Gastrocnemius medialis (tissue), 4 donors: ENCODE data around the gene CENPP.

ENCODE experiments used
- CTCF ChIP-seq, 5 experiments: fragments of 450-650 bp in 3 of 5; fragments of 200-600 bp in 2 of 5; sonication (generic) in 2 of 5; IDR thresholded peaks in 4 of 5; conservative IDR thresholded peaks in 1 of 5; 1 replicate in 4 of 5; 2 replicates in 1 of 5; pipeline ENCODE4 v1.5.1; 2016 to 2019; ENCODE audit warnings: antibody characterized with exemption in 5 of 5, mild to moderate bottlenecking in 3 of 5, moderate library complexity in 3 of 5
- POLR2A ChIP-seq, 2 donors: fragments of 450-650 bp; IDR thresholded peaks; one replicate each; pipeline ENCODE4 v1.6.1; 2017; ENCODE audit warnings: antibody characterized with exemption in 2 of 2, mild to moderate bottlenecking in 2 of 2, moderate library complexity in 2 of 2

- no peak for TF ChIP-seq CTCF (IDR thresholded peaks at IDR 0.05 in 4 of 5, conservative IDR thresholded peaks at IDR 0.05 in 1 of 5)
- no peak for TF ChIP-seq POLR2A (IDR thresholded peaks at IDR 0.05)
Measured at GRCh38 chr9:92534204-92534603, 208.5 kb downstream of the CENPP start.
